K562 (cell line): ENCODE results near the gene SNX9. TPM values are rescaled to one million over a fixed set of nuclear protein-coding genes. Genes with fewer than 3 reads are reported as not detected.

Experiments used
- CREB3L1 ChIP-seq: fragments of 450-650 bp; IDR thresholded peaks from 2 replicates; pipeline ENCODE4 v1.6.1; 2014; ENCODE audit warnings: low read depth, mild to moderate bottlenecking, moderate library complexity, borderline replicate concordance
- FOXJ3 ChIP-seq: sonication (generic); formaldehyde crosslinking; IDR thresholded peaks from 2 replicates; pipeline ENCODE4 v1.4.0; 2020; ENCODE audit warnings: mild to moderate bottlenecking, missing genetic modification reagents
- HNRNPH1 ChIP-seq: fragments of 200-400 bp; formaldehyde crosslinking; optimal IDR thresholded peaks from 2 replicates; pipeline ENCODE3; 2017; ENCODE audit warnings: low read depth, mild to moderate bottlenecking, low read length, moderate library complexity
- KAT8 ChIP-seq: fragments of 450-650 bp; IDR thresholded peaks from 2 replicates; pipeline ENCODE4 v1.6.1; 2016; ENCODE audit warnings: low read depth, mild to moderate bottlenecking
- LARP7 ChIP-seq: fragments of 450-650 bp; IDR thresholded peaks from 2 replicates; pipeline ENCODE4 v1.6.1; 2016
- LCOR ChIP-seq: sonication (generic); formaldehyde crosslinking; IDR thresholded peaks from 2 replicates; pipeline ENCODE4 v1.8.0; 2022; ENCODE audit warnings: mild to moderate bottlenecking, missing genetic modification reagents
- NR4A1 ChIP-seq, 2 experiments: fragments of 250-450 bp in 1 of 2; fragments of 450-650 bp in 1 of 2; sonication (Bioruptor Pico) in 1 of 2; IDR thresholded peaks; 2 replicates each; pipeline versions ENCODE4 v1.4.0 to v1.6.1; 2016 to 2020; ENCODE audit warnings: mild to moderate bottlenecking in 2 of 2, missing compliant biosample characterization in 1 of 2, missing genetic modification characterization in 1 of 2, moderate library complexity in 1 of 2
- POLR2AphosphoS2 ChIP-seq: IDR thresholded peaks from 2 replicates; pipeline ENCODE4 v1.6.1; 2012; ENCODE audit warnings: low read length, improper control_type of control experiment
- RFX7 ChIP-seq: fragments of 250-450 bp; sonication (Bioruptor Pico); IDR thresholded peaks from 2 replicates; pipeline ENCODE4 v1.5.1; 2021; ENCODE audit warnings: mild to moderate bottlenecking
- SREBF1 ChIP-seq: fragments of 150-350 bp; IDR thresholded peaks from 2 replicates; pipeline ENCODE4 v1.6.1; 2014; ENCODE audit warnings: antibody characterized with exemption, low read depth, low read length, borderline replicate concordance
- STAT6 ChIP-seq: sonication (generic); formaldehyde crosslinking; IDR thresholded peaks from 2 replicates; pipeline ENCODE4 v1.8.1; 2023; ENCODE audit warnings: mild to moderate bottlenecking, missing genetic modification reagents
- SUPT5H ChIP-seq: fragments of 450-650 bp; IDR thresholded peaks from 2 replicates; pipeline ENCODE4 v1.6.1; 2016
- VEZF1 ChIP-seq: fragments of 200-800 bp; sonication (Bioruptor generic); IDR thresholded peaks from 2 replicates; pipeline ENCODE4 v1.6.1; 2017; ENCODE audit warnings: missing genetic modification characterization, missing compliant biosample characterization
- XRCC5 ChIP-seq: fragments of 200-400 bp; formaldehyde crosslinking; IDR thresholded peaks from 2 replicates; pipeline ENCODE4 v1.6.1; 2017; ENCODE audit warnings: low read depth, mild to moderate bottlenecking, low read length
- ZBED1 ChIP-seq: IDR thresholded peaks from 2 replicates; pipeline ENCODE4 v1.6.1; 2014
- ZNF639 ChIP-seq, 2 experiments: fragments of 200-800 bp in 1 of 2; sonication (Bioruptor generic) in 1 of 2; sonication (generic) in 1 of 2; formaldehyde crosslinking in 1 of 2; IDR thresholded peaks in 1 of 2; conservative IDR thresholded peaks in 1 of 2; 2 replicates each; pipeline versions ENCODE4 v1.5.0 to v1.6.1; 2016 to 2020; ENCODE audit warnings: missing compliant biosample characterization in 1 of 2, missing genetic modification characterization in 1 of 2, missing genetic modification reagents in 1 of 2
- ZNF79 ChIP-seq: fragments of 250-450 bp; sonication (Bioruptor Pico); IDR thresholded peaks from 2 replicates; pipeline ENCODE4 v1.4.0; 2020; ENCODE audit warnings: low read depth, mild to moderate bottlenecking, moderate library complexity
- ZSCAN32 ChIP-seq: fragments of 450-650 bp; formaldehyde crosslinking; IDR thresholded peaks from 2 replicates; pipeline ENCODE4 v1.4.0; 2020; ENCODE audit warnings: mild to moderate bottlenecking, moderate library complexity
- polyA plus RNA-seq, 8 experiments: library from polyadenylated mRNA; depleted of rRNA in 4 of 8; stranded (reverse) in 5 of 8; unstranded in 3 of 8; fragments of >200 nt; fragmentation: Nextera tagmentation in 2 of 8; fragmentation: Illumina TruSeq in 1 of 8; extraction: Ambion mirVana in 2 of 8; extraction: Trizol in 1 of 8; gene quantifications; 2 replicates each; pipeline versions ENCODE4 v1.2.1 to v1.2.3, GENCODE V29; 2011 to 2014; ENCODE audit warnings: inconsistent platforms in 1 of 8, missing spikeins in 1 of 8
- total RNA-seq, 7 experiments: library from RNA; depleted of rRNA in 6 of 7; stranded (reverse); fragments of >200 nt in 6 of 7; fragmentation: Illumina TruSeq in 2 of 7; extraction: Trizol in 2 of 7; gene quantifications; 2 replicates each; pipeline versions ENCODE4 v1.2.1 to v1.2.3, GENCODE V29; 2011 to 2021; ENCODE audit warnings: low replicate concordance in 1 of 7

Gene SNX9
- total and polyA plus RNA-seq, 9 of the 15 experiments (the other 6 are each of a cell fraction or from before 2014, with no cell fraction given): 6.0 to 81.7 (median 57.1) TPM

- TF ChIP-seq STAT6 (CRISPR knock-in tag): no peak
- no peak for TF ChIP-seq ZBED1
- no peak; the same call in 1 of the 2 replicates for TF ChIP-seq XRCC5
- no peak for TF ChIP-seq VEZF1 (CRISPR knock-in tag)
- TF ChIP-seq POLR2AphosphoS2: no peak
- TF ChIP-seq SREBF1: no peak
- no peak; a peak in 1 of 4 replicates for TF ChIP-seq ZNF639 (CRISPR knock-in tag; conservative IDR thresholded peaks at IDR 0.05 in 1 of 2, IDR thresholded peaks at IDR 0.05 in 1 of 2)
- TF ChIP-seq KAT8: no peak
- TF ChIP-seq ZSCAN32 (CRISPR knock-in tag): no peak
- 0 out of 2 replicates have a peak, but pooled peaks have one; percentile 28 for TF ChIP-seq RFX7 (CRISPR knock-in tag)
- TF ChIP-seq HNRNPH1: no peak
- TF ChIP-seq LCOR (CRISPR knock-in tag): no peak; the same call in 1 of the 2 replicates
- TF ChIP-seq CREB3L1: peak; percentile 35; the same call in 1 of the 2 replicates
- peak; percentile 79; the same call in 1 of the 2 replicates for TF ChIP-seq NR4A1 (CRISPR knock-in tag; IDR thresholded peaks at IDR 0.05)
- TF ChIP-seq NR4A1 (tag; IDR thresholded peaks at IDR 0.05): peak; percentile 83
- TF ChIP-seq FOXJ3 (CRISPR knock-in tag): no peak
- no peak; the same call in 1 of the 2 replicates for TF ChIP-seq SUPT5H
- TF ChIP-seq LARP7: no peak
- no peak for TF ChIP-seq ZNF79 (CRISPR knock-in tag)
These were observed 623 bp upstream of the SNX9 start (continued) for GRCh38 chr6:157822245-157823000.
